AG20443 (cell line): Measurements from ENCODE around the gene PHF13.

Source experiments
- DNase-seq: peaks from one replicate; pipeline ENCODE4 v3.0.0; 2012; ENCODE audit warnings: low spot score, mixed read lengths

The PHF13 gene

GRCh38 chr1:6666696-6667095, 53.2 kb downstream of the PHF13 start:
- no peak for DNase-seq

GRCh38 chr1:6667139-6667538, 53.6 kb downstream of the PHF13 start:
- no peak for DNase-seq

- no peak for DNase-seq
Measured at GRCh38 chr1:6668503-6668902, 55.0 kb downstream of the PHF13 start.

- DNase-seq = no peak
Measured at GRCh38 chr1:6672558-6672957, 59.0 kb downstream of the PHF13 start.
